ENCODE measurements around the gene TOLLIP.

DNA sequence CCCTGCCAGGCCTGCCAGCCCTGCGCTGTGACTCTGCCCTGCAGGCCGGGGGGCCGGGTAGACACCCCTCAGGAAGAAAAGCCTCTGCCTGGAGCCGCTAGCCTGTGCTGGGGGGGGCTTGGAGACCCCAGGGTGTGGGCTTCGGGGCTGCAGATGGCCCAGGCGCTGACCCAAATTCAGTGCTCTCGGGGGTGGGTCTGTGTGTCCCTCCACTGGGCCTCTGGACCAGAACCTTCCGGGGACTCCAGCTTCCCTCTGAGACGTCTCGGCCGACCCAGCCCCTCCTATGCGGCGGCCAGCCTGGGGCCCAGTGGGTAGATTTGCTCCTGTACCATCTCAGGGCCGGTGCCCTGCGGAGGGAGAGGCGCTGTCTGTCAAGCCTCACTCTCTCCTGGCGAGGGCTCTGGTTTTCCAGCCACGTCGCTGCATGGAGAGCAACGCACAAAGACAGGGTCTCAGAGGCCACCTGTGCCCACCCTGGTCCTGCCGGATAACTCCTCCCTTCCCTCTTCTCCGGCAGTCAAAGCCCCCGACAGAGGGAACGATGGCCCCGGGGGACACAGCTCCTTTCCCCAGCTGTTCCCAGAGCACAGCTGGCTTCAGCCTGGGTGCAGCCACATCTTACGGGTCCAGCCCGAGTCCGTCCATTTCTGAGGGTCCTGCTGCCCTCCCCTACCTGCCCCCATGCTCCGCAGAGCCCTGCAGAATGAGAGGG is 40.1 kb upstream of the TOLLIP start:
- TF ChIP-seq, protein P1, sequence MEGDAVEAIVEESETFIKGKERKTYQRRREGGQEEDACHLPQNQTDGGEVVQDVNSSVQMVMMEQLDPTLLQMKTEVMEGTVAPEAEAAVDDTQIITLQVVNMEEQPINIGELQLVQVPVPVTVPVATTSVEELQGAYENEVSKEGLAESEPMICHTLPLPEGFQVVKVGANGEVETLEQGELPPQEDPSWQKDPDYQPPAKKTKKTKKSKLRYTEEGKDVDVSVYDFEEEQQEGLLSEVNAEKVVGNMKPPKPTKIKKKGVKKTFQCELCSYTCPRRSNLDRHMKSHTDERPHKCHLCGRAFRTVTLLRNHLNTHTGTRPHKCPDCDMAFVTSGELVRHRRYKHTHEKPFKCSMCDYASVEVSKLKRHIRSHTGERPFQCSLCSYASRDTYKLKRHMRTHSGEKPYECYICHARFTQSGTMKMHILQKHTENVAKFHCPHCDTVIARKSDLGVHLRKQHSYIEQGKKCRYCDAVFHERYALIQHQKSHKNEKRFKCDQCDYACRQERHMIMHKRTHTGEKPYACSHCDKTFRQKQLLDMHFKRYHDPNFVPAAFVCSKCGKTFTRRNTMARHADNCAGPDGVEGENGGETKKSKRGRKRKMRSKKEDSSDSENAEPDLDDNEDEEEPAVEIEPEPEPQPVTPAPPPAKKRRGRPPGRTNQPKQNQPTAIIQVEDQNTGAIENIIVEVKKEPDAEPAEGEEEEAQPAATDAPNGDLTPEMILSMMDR (IDR thresholded peaks at IDR 0.05) = no peak
- no peak for TF ChIP-seq POLR2A (IDR thresholded peaks at IDR 0.05)

All from Peyer's patch (tissue), 4 donors.